Mucosa of rectum (tissue), 2 donors: ENCODE results near the gene CELA2B.

ENCODE experiments used
- H3K27ac ChIP-seq, 2 donors: one replicate each; pipeline ENCODE4 v1.7.0; 2013; ENCODE audit warnings: inconsistent platforms in 2 of 2, low read depth in 2 of 2, low read length in 2 of 2
- H3K27me3 ChIP-seq, 2 donors: one replicate each; pipeline ENCODE4 v1.7.0; 2013; ENCODE audit warnings: low read length in 2 of 2; ENCODE audit not compliant: control insufficient read depth in 2 of 2, insufficient read depth in 2 of 2
- H3K36me3 ChIP-seq, 2 donors: one replicate each; pipeline ENCODE4 v1.7.0; 2013; ENCODE audit warnings: low read length in 2 of 2; ENCODE audit not compliant: control insufficient read depth in 2 of 2, insufficient read depth in 2 of 2
- H3K4me1 ChIP-seq, 2 donors: one replicate each; pipeline ENCODE4 v1.7.0; 2013; ENCODE audit warnings: low read length in 2 of 2, mild to moderate bottlenecking in 1 of 2; ENCODE audit not compliant: control insufficient read depth in 2 of 2, insufficient read depth in 2 of 2
- H3K4me3 ChIP-seq, 2 donors: one replicate each; pipeline ENCODE4 v1.7.0; 2013; ENCODE audit warnings: low read length in 2 of 2
- H3K9ac ChIP-seq, 2 donors: one replicate each; pipeline ENCODE4 v1.7.0; 2013; ENCODE audit warnings: low read length in 2 of 2, low read depth in 1 of 2, mild to moderate bottlenecking in 1 of 2
- H3K9me3 ChIP-seq, 2 donors: one replicate each; pipeline ENCODE4 v1.7.0; 2013; ENCODE audit warnings: low read length in 2 of 2; ENCODE audit not compliant: control insufficient read depth in 2 of 2
- donor health status: healthy.
- donor health status: Normal muscosa, but diverticular disease.

The CELA2B gene

DNA sequence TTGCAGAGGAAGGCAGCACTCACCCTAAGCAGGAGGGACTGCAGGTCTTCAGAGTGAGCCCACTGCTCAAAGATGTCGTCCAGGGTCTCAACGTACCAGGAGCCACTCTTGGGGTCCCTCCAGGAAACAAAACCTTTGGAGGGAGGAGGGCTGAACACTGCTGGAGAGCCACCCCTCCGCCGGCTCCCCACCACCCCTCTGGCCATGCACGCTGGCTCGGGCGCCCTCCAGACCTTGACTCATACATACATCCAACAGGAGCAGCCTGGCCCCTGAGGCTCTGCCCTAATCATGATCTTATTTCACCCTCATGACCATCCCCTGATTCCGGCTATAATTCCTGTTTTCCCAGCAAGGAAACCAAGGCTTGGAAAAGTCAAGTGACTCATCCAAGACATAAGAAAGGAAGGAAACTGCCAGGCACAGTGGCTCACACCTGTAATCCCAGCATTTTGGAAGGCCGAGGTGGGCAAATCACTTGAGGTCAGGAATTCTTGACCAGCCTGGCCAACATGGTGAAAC lies 18.0 kb downstream of the CELA2B start:
- H3K4me1 ChIP-seq, result no peaks in the 10 kb centered on the region
- H3K27me3 ChIP-seq, result no peaks in the 10 kb centered on the region
- no peak overlapping the region for H3K4me3 ChIP-seq
- no peak overlapping the region for H3K9ac ChIP-seq
- H3K9me3 ChIP-seq, result no peaks in the 10 kb centered on the region
- no peak overlapping the region for H3K27ac ChIP-seq
- peaks cover 13 to 26% of the 10 kb centered on the region in 2 donors for H3K36me3 ChIP-seq

GRCh38 chr1:15500184-15501178 lies 24.6 kb downstream of the CELA2B start:
- no peaks in the 10 kb centered on the region for H3K4me1 ChIP-seq
- H3K9ac ChIP-seq, result no peak overlapping the region
- peaks cover 3 to 11% of the 10 kb centered on the region in 2 donors for H3K36me3 ChIP-seq
- no peaks in the 10 kb centered on the region for H3K9me3 ChIP-seq
- H3K4me3 ChIP-seq, result no peak overlapping the region
- no peaks in the 10 kb centered on the region for H3K27me3 ChIP-seq
- no peak overlapping the region for H3K27ac ChIP-seq

DNA sequence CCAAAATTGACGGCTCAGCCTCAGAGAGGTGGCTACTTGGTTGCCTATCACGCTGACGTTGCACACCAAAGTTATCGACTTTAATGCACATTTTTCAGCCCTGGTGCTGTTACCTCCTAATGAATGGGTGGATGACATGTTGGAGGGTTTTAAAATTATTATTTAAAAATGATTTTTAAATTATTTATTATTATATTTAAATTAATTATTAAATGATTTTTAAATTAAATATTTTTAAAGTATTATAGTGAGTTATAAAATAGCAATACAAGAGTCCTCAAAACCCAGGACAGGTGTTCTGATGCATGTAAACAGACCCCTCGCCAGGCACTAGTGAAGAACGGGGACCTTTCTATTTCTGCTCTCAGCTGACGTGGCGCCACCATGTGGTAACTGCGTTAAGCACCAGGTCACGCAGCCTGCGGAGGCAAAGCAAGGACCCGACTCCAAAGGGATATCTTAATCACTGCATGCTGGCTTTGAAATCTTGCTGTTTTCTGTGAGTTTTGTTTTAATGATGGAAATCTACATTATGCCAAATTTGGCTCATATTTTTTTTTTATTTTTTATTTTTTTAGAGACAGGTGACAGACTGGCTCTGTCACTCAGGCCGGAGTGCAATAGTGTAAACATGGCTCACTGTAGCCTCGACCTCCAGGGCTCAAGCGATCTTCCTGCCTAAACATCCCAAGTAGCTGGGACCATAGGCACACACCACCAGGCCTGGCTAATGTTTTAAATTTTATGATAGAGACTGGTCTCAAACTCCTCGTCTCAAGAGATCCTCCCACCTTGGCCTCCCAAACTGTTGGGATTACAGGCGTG lies 25.5 kb downstream of the CELA2B start:
- no peak overlapping the region for H3K4me3 ChIP-seq
- H3K27me3 ChIP-seq, result no peaks in the 10 kb centered on the region
- no peak overlapping the region for H3K27ac ChIP-seq
- no peaks in the 10 kb centered on the region for H3K9me3 ChIP-seq
- H3K4me1 ChIP-seq, result no peaks in the 10 kb centered on the region
- H3K36me3 ChIP-seq, result peaks cover 3 to 12% of the 10 kb centered on the region in 2 donors
- no peak overlapping the region for H3K9ac ChIP-seq

- peaks cover 7 to 14% of the 10 kb centered on the region in 2 donors for H3K36me3 ChIP-seq
- H3K4me1 ChIP-seq, result no peaks in the 10 kb centered on the region
- H3K9me3 ChIP-seq, result no peaks in the 10 kb centered on the region
- H3K4me3 ChIP-seq, result no peak overlapping the region
- H3K27ac ChIP-seq, result no peak overlapping the region
- no peaks in the 10 kb centered on the region for H3K27me3 ChIP-seq
- no peak overlapping the region for H3K9ac ChIP-seq
These were observed 28.5 kb downstream of the CELA2B start for GRCh38 chr1:15504436-15504835.

- no peak overlapping the region for H3K4me3 ChIP-seq
- H3K9ac ChIP-seq, result no peak overlapping the region
- no peaks in the 10 kb centered on the region for H3K9me3 ChIP-seq
- no peaks in the 10 kb centered on the region for H3K27me3 ChIP-seq
- peaks cover 9 to 14% of the 10 kb centered on the region in 2 donors for H3K36me3 ChIP-seq
- no peaks in the 10 kb centered on the region for H3K4me1 ChIP-seq
- H3K27ac ChIP-seq, result no peak overlapping the region
These were observed 30.9 kb downstream of the CELA2B start for GRCh38 chr1:15506831-15507230.

DNA sequence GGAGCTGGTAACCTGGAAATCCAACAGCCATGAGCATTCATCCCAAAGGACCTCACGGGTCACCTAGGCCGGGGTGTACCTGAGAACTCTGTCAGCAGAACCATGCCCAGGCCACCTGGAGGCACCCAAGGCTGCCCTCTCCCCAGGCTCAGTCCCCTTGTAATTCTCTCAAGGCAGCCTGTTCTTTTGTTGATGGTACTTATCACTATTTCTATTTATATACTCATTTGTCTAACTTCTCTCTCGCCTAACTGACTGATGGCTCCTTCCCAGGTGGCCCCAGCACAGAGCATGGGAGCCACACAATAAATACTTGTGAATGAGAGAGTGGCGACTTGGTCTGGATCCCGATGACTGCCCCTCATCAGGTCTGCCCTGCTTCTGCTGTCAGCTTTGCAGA lies 31.4 kb downstream of the CELA2B start:
- Histone ChIP-seq H3K9me3 (no peaks in the 10 kb centered on the region), H3K4me1 (no peaks in the 10 kb centered on the region), H3K4me3 (no peak overlapping the region), H3K27me3 (no peaks in the 10 kb centered on the region), H3K36me3 (peaks cover 9 to 18% of the 10 kb centered on the region in 2 donors), H3K27ac (no peak overlapping the region), H3K9ac (no peak overlapping the region)

DNA sequence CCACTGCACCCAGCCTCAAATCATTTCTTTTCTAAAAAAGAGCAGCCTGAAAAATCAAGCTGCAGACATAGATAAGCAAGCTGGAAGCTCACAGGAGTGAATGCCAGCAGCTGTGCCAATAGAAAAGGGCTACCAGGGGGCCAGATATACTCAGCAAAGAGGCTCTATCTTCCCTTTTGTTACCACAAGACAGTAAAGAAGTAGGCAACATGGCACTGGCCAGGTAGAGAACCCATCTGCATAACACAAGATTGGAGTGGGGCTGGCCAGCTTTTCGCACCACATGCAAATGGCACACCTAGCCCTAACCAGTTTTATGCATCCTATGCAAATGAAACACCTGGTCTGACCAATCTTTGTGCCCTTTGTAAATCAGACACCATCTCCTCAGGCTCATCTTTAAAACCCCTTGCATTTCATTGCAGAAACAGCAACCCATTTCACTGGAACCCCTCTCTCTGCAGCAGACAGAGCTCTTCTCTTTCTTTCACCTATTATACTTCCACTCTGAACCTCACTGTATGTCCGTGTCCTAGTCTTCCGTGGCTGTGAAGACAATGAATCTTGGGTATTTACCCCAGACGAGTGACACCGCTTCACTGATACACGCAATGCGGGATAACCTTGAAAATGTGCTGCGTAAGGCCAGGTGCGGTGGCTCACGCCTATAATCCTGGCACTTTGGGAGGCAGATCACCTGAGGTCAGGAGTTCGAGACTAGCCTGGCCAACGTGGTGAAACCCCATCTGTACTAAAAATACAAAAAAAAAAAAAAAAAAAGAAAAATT lies 33.0 kb downstream of the CELA2B start:
- no peaks in the 10 kb centered on the region for H3K9me3 ChIP-seq
- H3K27ac ChIP-seq, result no peak overlapping the region
- no peak overlapping the region for H3K4me3 ChIP-seq
- no peaks in the 10 kb centered on the region for H3K27me3 ChIP-seq
- H3K36me3 ChIP-seq, result peaks cover 6 to 12% of the 10 kb centered on the region in 2 donors
- H3K4me1 ChIP-seq, result no peaks in the 10 kb centered on the region
- no peak overlapping the region for H3K9ac ChIP-seq

DNA sequence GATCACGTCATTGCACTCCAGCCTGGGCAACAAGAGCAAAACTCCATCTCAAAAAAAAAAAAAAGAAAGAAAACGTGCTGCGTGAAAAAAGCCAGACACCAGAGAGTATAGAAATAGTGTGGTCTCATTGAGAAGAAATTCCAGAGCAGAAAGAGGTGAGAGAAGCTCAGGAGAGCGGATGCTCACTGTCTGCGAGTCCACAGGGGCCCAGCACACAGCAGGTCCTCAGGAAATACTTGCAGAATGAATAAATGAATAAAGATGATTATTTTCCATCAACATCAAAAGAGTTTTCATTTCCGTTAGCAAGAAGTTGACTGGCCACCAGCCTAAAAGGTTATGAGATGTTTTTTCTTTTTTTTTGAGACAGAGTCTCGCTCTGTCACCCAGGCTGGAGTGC lies 33.7 kb downstream of the CELA2B start:
- Histone ChIP-seq H3K9ac (no peak overlapping the region), H3K9me3 (no peaks in the 10 kb centered on the region), H3K27me3 (no peaks in the 10 kb centered on the region), H3K36me3 (peaks cover 6 to 12% of the 10 kb centered on the region in 2 donors), H3K27ac (no peak overlapping the region), H3K4me1 (no peaks in the 10 kb centered on the region), H3K4me3 (no peak overlapping the region)

DNA sequence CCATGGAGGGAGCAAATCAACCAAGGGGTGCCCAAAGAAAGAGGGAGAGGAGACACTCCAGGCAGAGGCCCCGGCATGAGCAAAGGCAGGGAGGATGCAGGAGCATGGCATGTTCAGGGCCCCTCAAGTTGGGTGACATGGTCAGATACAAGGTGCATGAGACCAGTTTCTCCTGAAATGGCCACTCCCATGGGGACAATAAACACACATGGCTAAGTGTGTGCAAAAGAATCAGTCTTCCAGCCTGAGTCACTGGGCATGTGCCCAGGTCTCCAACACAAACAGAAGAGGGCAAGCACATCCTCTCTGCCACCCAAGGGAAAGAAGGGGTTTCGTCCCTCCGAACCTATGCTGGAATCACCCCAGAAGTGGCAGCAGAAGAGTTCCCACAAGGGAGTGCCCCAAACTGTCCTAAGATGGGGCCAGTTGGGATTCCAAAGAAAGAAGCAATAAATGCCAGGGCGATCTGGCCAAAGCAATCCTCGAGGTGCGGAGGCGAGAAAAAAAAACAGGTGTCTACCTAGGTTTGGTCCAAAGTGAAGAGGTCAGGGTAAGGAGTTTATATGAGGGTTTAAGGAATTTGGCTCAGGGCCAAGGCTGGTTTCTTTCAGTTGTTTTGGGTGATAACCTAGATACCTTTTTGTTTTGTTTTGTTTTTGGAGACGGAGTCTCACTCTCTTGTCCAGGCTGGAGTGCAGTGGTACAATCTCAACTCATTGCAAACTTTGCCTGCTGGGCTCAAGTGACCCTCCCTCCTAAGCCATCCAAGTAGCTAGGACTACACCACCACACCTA lies 34.9 kb downstream of the CELA2B start:
- no peak overlapping the region for H3K27ac ChIP-seq
- peaks cover 0 to 3% of the 10 kb centered on the region in 2 donors for H3K4me1 ChIP-seq
- H3K36me3 ChIP-seq, result peaks cover 6 to 8% of the 10 kb centered on the region in 2 donors

More for the DNA sequence above, 34.9 kb downstream of the CELA2B start:
- Histone ChIP-seq H3K4me3 (no peak overlapping the region), H3K9ac (no peak overlapping the region), H3K27me3 (no peaks in the 10 kb centered on the region), H3K9me3 (no peaks in the 10 kb centered on the region)
